Measurements from ENCODE around the gene PACSIN3. TPM values are rescaled to one million over a fixed set of nuclear protein-coding genes. Genes with fewer than 3 reads are reported as not detected.

The PACSIN3 gene
- total RNA-seq, 1 donor from 2014 or later: 36.9 TPM

GRCh38 chr11:47157805-47158204, 28.4 kb downstream of the PACSIN3 start:
- TF ChIP-seq, protein P1, sequence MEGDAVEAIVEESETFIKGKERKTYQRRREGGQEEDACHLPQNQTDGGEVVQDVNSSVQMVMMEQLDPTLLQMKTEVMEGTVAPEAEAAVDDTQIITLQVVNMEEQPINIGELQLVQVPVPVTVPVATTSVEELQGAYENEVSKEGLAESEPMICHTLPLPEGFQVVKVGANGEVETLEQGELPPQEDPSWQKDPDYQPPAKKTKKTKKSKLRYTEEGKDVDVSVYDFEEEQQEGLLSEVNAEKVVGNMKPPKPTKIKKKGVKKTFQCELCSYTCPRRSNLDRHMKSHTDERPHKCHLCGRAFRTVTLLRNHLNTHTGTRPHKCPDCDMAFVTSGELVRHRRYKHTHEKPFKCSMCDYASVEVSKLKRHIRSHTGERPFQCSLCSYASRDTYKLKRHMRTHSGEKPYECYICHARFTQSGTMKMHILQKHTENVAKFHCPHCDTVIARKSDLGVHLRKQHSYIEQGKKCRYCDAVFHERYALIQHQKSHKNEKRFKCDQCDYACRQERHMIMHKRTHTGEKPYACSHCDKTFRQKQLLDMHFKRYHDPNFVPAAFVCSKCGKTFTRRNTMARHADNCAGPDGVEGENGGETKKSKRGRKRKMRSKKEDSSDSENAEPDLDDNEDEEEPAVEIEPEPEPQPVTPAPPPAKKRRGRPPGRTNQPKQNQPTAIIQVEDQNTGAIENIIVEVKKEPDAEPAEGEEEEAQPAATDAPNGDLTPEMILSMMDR (IDR thresholded peaks at IDR 0.05): no peak
- Histone ChIP-seq H3K27ac (no peak overlapping the region), H3K9me3 (no peaks in the 10 kb centered on the region), H3K36me3 (no peaks in the 10 kb centered on the region), H3K27me3 (no peaks in the 10 kb centered on the region), H3K4me1 (peaks cover 10% of the 10 kb centered on the region), H3K4me3 (no peak overlapping the region)
- intact Hi-C loops (cut with DNase I): no loop called here
- ATAC-seq: no peak
- DNase-seq: no peak

DNA sequence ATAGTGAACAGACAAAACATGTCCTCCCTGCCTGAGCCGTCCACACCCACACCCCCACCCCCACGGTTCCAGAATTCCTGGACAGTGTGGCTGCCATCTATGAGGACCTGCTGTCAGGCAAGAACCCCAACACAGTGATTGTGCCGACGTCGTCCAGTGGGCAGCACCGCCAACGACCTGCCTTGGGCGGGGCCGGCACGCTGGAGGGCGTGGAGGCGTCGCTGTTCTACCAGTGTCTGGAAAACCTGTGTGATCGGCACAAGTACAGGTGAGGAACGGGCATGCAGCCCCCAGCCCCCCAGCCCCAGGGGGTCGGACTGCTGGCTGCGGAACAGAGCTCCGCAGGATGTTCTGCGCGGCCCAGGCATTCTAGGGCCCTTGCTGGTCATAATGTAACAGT, 29.3 kb downstream of the PACSIN3 start:
- Histone ChIP-seq H3K27ac (no peak overlapping the region), H3K9me3 (no peaks in the 10 kb centered on the region), H3K27me3 (no peaks in the 10 kb centered on the region), H3K4me3 (no peak overlapping the region), H3K4me1 (peaks cover 10% of the 10 kb centered on the region), H3K36me3 (no peaks in the 10 kb centered on the region)
- TF ChIP-seq, protein P1 (IDR thresholded peaks at IDR 0.05): no peak
- no peak for ATAC-seq
- intact Hi-C loops (cut with DNase I): no loop called here
- DNase-seq: no peak

DNA sequence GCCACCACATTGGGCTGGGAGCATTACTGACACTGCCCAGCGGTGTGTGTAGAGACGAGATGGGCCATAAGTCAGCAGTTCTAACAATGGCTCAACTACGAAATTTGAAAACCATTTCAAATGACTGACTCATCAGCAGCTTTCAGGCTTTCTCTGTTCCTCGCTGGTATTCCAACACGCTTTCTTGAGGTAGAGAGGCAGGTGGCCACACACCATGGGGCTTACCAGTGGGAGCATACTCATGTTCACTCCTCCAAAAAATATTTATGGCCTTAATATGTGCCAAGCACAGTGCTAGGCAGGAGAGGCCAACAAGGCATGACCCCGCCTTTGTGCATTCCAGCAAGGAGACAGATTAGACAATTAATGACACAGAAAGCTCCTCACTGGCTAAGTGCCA, 29.9 kb downstream of the PACSIN3 start:
- Histone ChIP-seq H3K36me3 (no peaks in the 10 kb centered on the region), H3K4me1 (peaks cover 10% of the 10 kb centered on the region), H3K27me3 (no peaks in the 10 kb centered on the region), H3K27ac (no peak overlapping the region), H3K4me3 (no peak overlapping the region), H3K9me3 (no peaks in the 10 kb centered on the region)
- no peak for DNase-seq
- no peak for ATAC-seq
- TF ChIP-seq, protein P1 (IDR thresholded peaks at IDR 0.05): no peak
- intact Hi-C loops (cut with DNase I): no loop called here

DNA sequence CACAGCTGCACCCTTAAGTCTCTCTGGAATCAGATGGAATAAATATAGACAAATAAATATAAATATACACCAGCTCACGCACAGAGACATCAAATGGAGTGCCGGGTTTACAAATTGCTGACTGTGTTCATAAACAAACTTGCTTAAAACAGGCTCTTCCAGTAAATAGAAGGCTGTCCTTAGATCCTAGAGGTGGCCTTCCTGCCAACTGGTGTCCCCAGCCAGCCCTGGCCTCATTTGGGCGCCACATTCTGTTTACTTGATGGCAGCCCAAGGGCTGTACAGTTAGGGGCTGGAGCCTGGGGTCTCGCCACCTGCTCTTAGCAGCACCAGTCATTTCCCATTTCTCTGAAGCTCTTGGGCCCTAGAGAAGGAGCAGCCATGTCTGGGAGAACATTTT, 30.4 kb downstream of the PACSIN3 start:
- no peaks in the 10 kb centered on the region for H3K27me3 ChIP-seq
- ATAC-seq: no peak
- no peak overlapping the region for H3K27ac ChIP-seq
- intact Hi-C loops (cut with DNase I): no loop called here
- H3K9me3 ChIP-seq: no peaks in the 10 kb centered on the region
- H3K4me1 ChIP-seq: peaks cover 10% of the 10 kb centered on the region
- H3K4me3 ChIP-seq: no peak overlapping the region
- no peaks in the 10 kb centered on the region for H3K36me3 ChIP-seq
- TF ChIP-seq, protein P1 (IDR thresholded peaks at IDR 0.05): no peak
- DNase-seq: no peak

GRCh38 chr11:47154616-47155570, 31.3 kb downstream of the PACSIN3 start:
- Histone ChIP-seq H3K9me3 (no peaks in the 10 kb centered on the region), H3K27ac (no peak overlapping the region), H3K27me3 (no peaks in the 10 kb centered on the region), H3K36me3 (no peaks in the 10 kb centered on the region), H3K4me1 (peaks cover 11% of the 10 kb centered on the region), H3K4me3 (no peak overlapping the region)
- no peak for DNase-seq
- ATAC-seq: peak; percentile 6
- TF ChIP-seq, protein P1 (IDR thresholded peaks at IDR 0.05): no peak
- intact Hi-C loops (cut with DNase I): loop anchor here (5.0 kb wide), 1 partner anchor 268 kb away; no protein-coding TSS in a partner anchor

All from upper lobe of right lung (tissue), 1 donor.